Dendritic cell treated with granulocyte-macrophage colony-stimulating factor and Interleukin-4, amounts not matched to agents 40 ng/mL and 50 ng/mL, for 4 days (primary cell): ENCODE measurements around the gene FKBP8.
A peak's percentile ranks its signal among the peaks of the same experiment; 100 is the strongest.
"Not testable (repeated sequence)": the region's sequence is repeated elsewhere in the genome, so short reads cannot be mapped to it uniquely, and the experiment has no call there.

Source experiments
- H3K27ac Mint-ChIP-seq: one replicate; pipeline ENCODE4 v1.8.0; 2022; ENCODE audit warnings: mild to moderate bottlenecking, mixed read lengths
- H3K27me3 Mint-ChIP-seq: one replicate; pipeline ENCODE4 v1.8.0; 2022; ENCODE audit warnings: mild to moderate bottlenecking, mixed read lengths
- H3K36me3 Mint-ChIP-seq: one replicate; pipeline ENCODE4 v1.8.0; 2022; ENCODE audit warnings: low read depth, mixed read lengths
- H3K4me1 Mint-ChIP-seq: one replicate; pipeline ENCODE4 v1.8.0; 2022; ENCODE audit warnings: low read depth, mixed read lengths
- H3K4me3 Mint-ChIP-seq: one replicate; pipeline ENCODE4 v1.8.0; 2022; ENCODE audit warnings: mild to moderate bottlenecking, moderate library complexity, mixed read lengths
- H3K9me3 Mint-ChIP-seq: one replicate; pipeline ENCODE4 v1.8.0; 2022; ENCODE audit warnings: mixed read lengths
- intact Hi-C: fragments of 100-400 bp; cut with micrococcal nuclease; formaldehyde crosslinking; loops from one replicate; pipeline ENCODE4 v1.15.0; 2022

The FKBP8 gene

GRCh38 chr19:18522862-18523440 is 20.4 kb downstream of the FKBP8 start:
- Mint-ChIP-seq H3K27ac (peak overlapping the region; percentile 88), H3K4me1 (peaks cover 32% of the 10 kb centered on the region), H3K36me3 (peaks cover 37% of the 10 kb centered on the region)
- not testable (repeated sequence) for H3K27me3 Mint-ChIP-seq, H3K4me3 Mint-ChIP-seq, H3K9me3 Mint-ChIP-seq
- intact Hi-C loops: loop anchor here (1.0 to 5.0 kb wide), 6 partner anchors 20 to 113 kb away; partner anchors contain the start of genes FKBP8, KXD1, REX1BD and UBA52

- H3K4me1 Mint-ChIP-seq: peaks cover 38% of the 10 kb centered on the region
- peaks cover 39% of the 10 kb centered on the region for H3K36me3 Mint-ChIP-seq
- H3K9me3 Mint-ChIP-seq: no peaks in the 10 kb centered on the region
- intact Hi-C loops: loop anchor here (1.0 to 5.0 kb wide), 6 partner anchors 21 to 114 kb away; partner anchors contain the start of genes FKBP8, KXD1, REX1BD and UBA52
- H3K27ac Mint-ChIP-seq: peak overlapping the region; percentile 88
- H3K27me3 Mint-ChIP-seq: no peaks in the 10 kb centered on the region
- H3K4me3 Mint-ChIP-seq: peak overlapping the region; percentile 90
Observed at GRCh38 chr19:18522124-18522861, 21.1 kb downstream of the FKBP8 start.

GRCh38 chr19:18521692-18522123 is 21.7 kb downstream of the FKBP8 start, which contains the start of gene ELL:
Gene ELL (minus strand): TSS chr19:18522070. CDS start chr19:18522055, 15 bp downstream.
- Mint-ChIP-seq H3K9me3 (no peaks in the 10 kb centered on the region), H3K36me3 (peaks cover 44% of the 10 kb centered on the region), H3K27me3 (no peaks in the 10 kb centered on the region), H3K27ac (peak within 1 kb of the TSS; percentile 88), H3K4me1 (peaks cover 44% of the 10 kb centered on the region), H3K4me3 (peak within 1 kb of the TSS; percentile 90)
- intact Hi-C loops: loop anchor here (1.0 to 5.0 kb wide), 7 partner anchors 19 to 115 kb away; partner anchors contain the start of genes FKBP8, KXD1, REX1BD and UBA52

GRCh38 chr19:18520848-18521691 is 22.3 kb downstream of the FKBP8 start:
- Mint-ChIP-seq H3K4me3 (peak overlapping the region; percentile 90), H3K9me3 (no peaks in the 10 kb centered on the region)
- intact Hi-C loops: loop anchor here (2.0 to 5.0 kb wide), 3 partner anchors 18 to 66 kb away; partner anchors contain the start of gene REX1BD

GRCh38 chr19:18519962-18520847 is 23.2 kb downstream of the FKBP8 start:
- intact Hi-C loops: loop anchor here (2.0 to 5.0 kb wide), 3 partner anchors 17 to 67 kb away; partner anchors contain the start of gene REX1BD
- Mint-ChIP-seq H3K27me3 (no peaks in the 10 kb centered on the region), H3K4me1 (peaks cover 59% of the 10 kb centered on the region), H3K9me3 (no peaks in the 10 kb centered on the region), H3K4me3 (peak overlapping the region; percentile 90), H3K27ac (peak overlapping the region; percentile 88), H3K36me3 (peaks cover 59% of the 10 kb centered on the region)

More at GRCh38 chr19:18520848-18521691, 22.3 kb downstream of the FKBP8 start:
- Mint-ChIP-seq H3K36me3 (peaks cover 50% of the 10 kb centered on the region), H3K27ac (peak overlapping the region; percentile 88), H3K4me1 (peaks cover 50% of the 10 kb centered on the region), H3K27me3 (no peaks in the 10 kb centered on the region)

DNA sequence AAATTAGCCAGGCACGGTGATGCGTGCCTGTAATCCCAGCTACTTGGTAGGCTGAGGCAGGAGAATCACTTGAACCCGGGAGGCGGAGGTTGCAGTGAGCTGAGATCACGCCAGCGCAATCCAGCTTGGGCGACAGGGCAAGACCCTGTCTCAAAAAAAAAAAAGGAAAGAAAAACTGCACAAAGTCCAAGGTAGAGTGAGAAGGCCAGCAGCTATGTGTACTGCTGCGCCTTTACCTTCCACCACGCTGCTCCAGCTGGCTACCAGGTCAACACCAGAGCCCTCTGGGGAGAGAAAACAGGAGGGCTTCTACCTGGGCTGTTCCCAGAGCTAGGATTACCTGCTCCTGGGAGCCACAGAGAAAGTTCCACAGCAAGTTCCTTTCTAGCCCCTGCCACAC is 24.7 kb downstream of the FKBP8 start:
- Mint-ChIP-seq H3K9me3 (no peaks in the 10 kb centered on the region), H3K4me3 (no peak overlapping the region), H3K4me1 (peaks cover 74% of the 10 kb centered on the region), H3K36me3 (peaks cover 75% of the 10 kb centered on the region), H3K27me3 (no peaks in the 10 kb centered on the region), H3K27ac (peak overlapping the region; percentile 88)
- intact Hi-C loops: no loop called here

DNA sequence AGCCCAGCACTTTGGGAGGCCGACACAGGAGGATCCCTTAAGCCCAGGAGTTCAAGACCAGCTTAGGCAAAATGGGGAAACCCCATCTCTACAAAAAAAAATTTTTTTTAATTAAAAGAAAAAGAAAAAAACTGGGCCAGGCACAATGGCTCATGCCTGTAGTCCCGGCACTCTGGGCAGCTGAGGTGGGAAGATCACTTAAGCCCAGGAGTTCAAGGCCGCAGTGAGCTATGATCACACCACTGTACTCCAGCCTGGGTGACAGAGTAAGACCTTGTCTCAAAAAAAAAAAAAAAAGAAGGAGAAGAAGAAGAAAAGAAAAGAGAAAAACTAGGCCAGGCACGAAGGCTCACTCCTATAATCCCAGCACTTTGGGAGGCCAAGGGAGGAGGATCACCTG is 25.8 kb downstream of the FKBP8 start:
- intact Hi-C loops: no loop called here
- Mint-ChIP-seq H3K36me3 (peaks cover 85% of the 10 kb centered on the region), H3K27ac (peak overlapping the region; percentile 88), H3K4me3 (no peak overlapping the region), H3K27me3 (no peaks in the 10 kb centered on the region), H3K4me1 (peaks cover 85% of the 10 kb centered on the region), H3K9me3 (no peaks in the 10 kb centered on the region)

DNA sequence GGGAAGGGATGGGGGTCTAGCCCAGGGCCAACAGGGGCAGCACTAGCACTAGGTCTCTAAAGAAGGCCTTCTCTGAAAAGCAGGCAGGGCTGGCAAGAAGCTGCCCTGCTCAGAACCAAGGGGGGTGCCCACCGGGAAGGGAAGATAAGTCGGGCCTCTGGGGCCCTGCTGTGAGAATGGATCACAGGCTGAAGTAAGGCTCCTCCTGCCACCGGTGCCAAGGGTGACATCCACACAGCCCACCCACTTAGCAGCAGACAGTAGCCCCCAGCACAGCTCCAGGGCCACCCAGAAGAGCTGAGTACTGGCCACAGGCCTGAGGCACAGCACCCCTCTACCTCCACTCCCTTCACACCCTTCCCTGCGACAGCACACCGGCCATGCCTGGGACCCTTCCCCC is 27.4 kb downstream of the FKBP8 start:
- H3K36me3 Mint-ChIP-seq: peaks cover 83% of the 10 kb centered on the region
- no peaks in the 10 kb centered on the region for H3K9me3 Mint-ChIP-seq
- peaks cover 98% of the 10 kb centered on the region for H3K4me1 Mint-ChIP-seq
- intact Hi-C loops: no loop called here
- no peaks in the 10 kb centered on the region for H3K27me3 Mint-ChIP-seq
- peak overlapping the region; percentile 78 for H3K27ac Mint-ChIP-seq
- H3K4me3 Mint-ChIP-seq: no peak overlapping the region

GRCh38 chr19:18514800-18515682 is 28.3 kb downstream of the FKBP8 start:
- H3K27ac Mint-ChIP-seq: peak overlapping the region; percentile 78
- H3K9me3 Mint-ChIP-seq: no peaks in the 10 kb centered on the region
- peaks cover 73% of the 10 kb centered on the region for H3K36me3 Mint-ChIP-seq
- intact Hi-C loops: no loop called here
- H3K27me3 Mint-ChIP-seq: no peaks in the 10 kb centered on the region
- peak overlapping the region; percentile 58 for H3K4me3 Mint-ChIP-seq
- H3K4me1 Mint-ChIP-seq: peaks cover 94% of the 10 kb centered on the region

DNA sequence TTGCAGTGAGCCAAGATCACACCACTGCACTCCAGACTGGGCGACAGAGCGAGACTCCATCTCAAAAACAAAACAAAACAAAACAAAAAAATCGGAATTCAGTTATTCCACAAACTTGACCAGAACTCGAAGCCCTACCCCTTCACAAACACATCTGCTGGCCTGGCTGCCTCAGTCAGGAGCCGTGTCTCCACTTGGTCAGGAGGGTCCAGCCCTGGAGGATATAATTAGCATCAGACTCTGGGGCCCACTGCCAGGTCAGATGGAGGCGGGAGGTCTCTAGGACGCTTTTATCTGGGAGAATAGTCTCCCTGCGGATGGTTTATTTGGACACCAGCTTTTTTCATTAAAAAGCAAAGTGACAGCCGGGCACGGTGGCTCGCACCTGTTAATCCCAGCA is 29.5 kb downstream of the FKBP8 start:
- H3K4me1 Mint-ChIP-seq: peaks cover 94% of the 10 kb centered on the region
- H3K27ac Mint-ChIP-seq: no peak overlapping the region
- H3K27me3 Mint-ChIP-seq: no peaks in the 10 kb centered on the region
- no peaks in the 10 kb centered on the region for H3K9me3 Mint-ChIP-seq
- no peak overlapping the region for H3K4me3 Mint-ChIP-seq
- intact Hi-C loops: no loop called here
- H3K36me3 Mint-ChIP-seq: peaks cover 62% of the 10 kb centered on the region

DNA sequence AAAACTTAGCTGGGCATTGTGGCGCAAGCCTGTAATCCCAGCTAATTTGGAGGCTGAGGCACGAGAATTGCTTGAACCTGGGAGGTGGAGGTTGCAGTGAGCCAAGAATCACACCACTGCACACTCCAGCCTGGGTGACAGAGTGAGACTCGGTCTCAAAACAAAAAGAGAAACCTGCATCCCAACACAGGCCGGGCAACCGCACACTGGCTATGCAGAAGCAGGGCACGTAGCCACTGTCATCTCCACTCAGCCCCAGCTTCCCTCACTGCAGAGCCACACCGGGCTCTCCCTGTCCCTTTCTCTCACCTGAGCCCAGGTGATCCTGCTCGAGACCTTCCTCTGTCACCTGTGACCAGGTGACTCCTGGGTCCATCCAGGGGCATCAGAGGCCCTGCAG is 33.2 kb downstream of the FKBP8 start:
- Mint-ChIP-seq H3K36me3 (peaks cover 62% of the 10 kb centered on the region), H3K4me3 (no peak overlapping the region), H3K9me3 (no peaks in the 10 kb centered on the region), H3K27me3 (no peaks in the 10 kb centered on the region), H3K27ac (peak overlapping the region; percentile 56), H3K4me1 (peaks cover 96% of the 10 kb centered on the region)
- intact Hi-C loops: no loop called here

DNA sequence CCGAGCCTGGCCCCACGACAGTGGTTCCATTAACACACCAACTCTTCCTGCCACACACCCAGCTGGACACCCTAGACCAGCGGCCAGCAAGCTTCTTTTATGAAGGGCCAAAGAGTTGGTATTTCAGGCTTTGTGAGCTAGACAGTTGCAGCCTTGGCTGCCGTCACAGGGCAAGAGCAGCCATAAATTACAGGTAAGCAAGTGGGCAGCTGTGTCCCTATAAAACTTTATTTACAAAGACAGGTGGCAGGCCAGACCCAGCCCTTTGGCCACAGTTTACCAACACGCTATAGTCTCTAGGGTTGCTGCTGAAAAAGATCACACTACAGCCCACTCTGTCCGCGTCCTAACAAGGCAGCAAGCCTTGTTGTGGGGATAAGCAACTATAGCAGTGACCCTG is 34.8 kb downstream of the FKBP8 start:
- H3K9me3 Mint-ChIP-seq: no peaks in the 10 kb centered on the region
- H3K27ac Mint-ChIP-seq: no peak overlapping the region
- peaks cover 52% of the 10 kb centered on the region for H3K36me3 Mint-ChIP-seq
- peaks cover 96% of the 10 kb centered on the region for H3K4me1 Mint-ChIP-seq
- no peaks in the 10 kb centered on the region for H3K27me3 Mint-ChIP-seq
- no peak overlapping the region for H3K4me3 Mint-ChIP-seq
- intact Hi-C loops: no loop called here
